Activated T-cell treated with anti-CD3 and anti-CD28 coated beads, Interleukin-2, amount 50 U/mL, for 72 hours (primary cell): Measurements from ENCODE around the gene TTC8. TPM values are rescaled to one million over a fixed set of nuclear protein-coding genes. Genes with fewer than 3 reads are reported as not detected.
A peak's percentile ranks its signal among the peaks of the same experiment; 100 is the strongest.
"Not testable (repeated sequence)": the region's sequence is repeated elsewhere in the genome, so short reads cannot be mapped to it uniquely, and the experiment has no call there.

ENCODE experiments used
- ATAC-seq, 2 donors: fragments of 150-1000 bp; cut with Tn5 transposase; replicated peaks in 1 of 2; 2 replicates each; pipeline ENCODE4 v1.10.0; 2021; ENCODE audit warnings: moderate library complexity in 2 of 2, mild to moderate bottlenecking in 1 of 2
- DNase-seq, 2 donors: peaks; one replicate each; pipeline ENCODE4 v3.0.0; 2021 to 2022; ENCODE audit warnings: mixed read lengths in 1 of 2
- H3K27ac Mint-ChIP-seq: one replicate; pipeline ENCODE4 v1.8.0; 2022; ENCODE audit warnings: mild to moderate bottlenecking, moderate library complexity, mixed read lengths
- H3K27me3 Mint-ChIP-seq: one replicate; pipeline ENCODE4 v1.8.0; 2022; ENCODE audit warnings: low read depth, mixed read lengths
- H3K36me3 Mint-ChIP-seq, 2 donors: one replicate each; pipeline ENCODE4 v1.8.0; 2022; ENCODE audit warnings: mixed read lengths in 2 of 2, mild to moderate bottlenecking in 1 of 2; ENCODE audit not compliant: insufficient read depth in 2 of 2
- H3K4me1 Mint-ChIP-seq: one replicate; pipeline ENCODE4 v1.8.0; 2022; ENCODE audit warnings: low read depth, mixed read lengths
- H3K4me3 Mint-ChIP-seq, 2 donors: one replicate each; pipeline ENCODE4 v1.8.0; 2022; ENCODE audit warnings: mild to moderate bottlenecking in 2 of 2, mixed read lengths in 2 of 2, moderate library complexity in 2 of 2
- H3K9me3 Mint-ChIP-seq, 2 donors: one replicate each; pipeline ENCODE4 v1.8.0; 2022; ENCODE audit warnings: mixed read lengths in 2 of 2
- total RNA-seq, 2 donors: library from RNA; stranded (reverse); gene quantifications; one replicate each; pipeline ENCODE4 v1.2.3, GENCODE V29; 2022

The TTC8 gene
- total RNA-seq, 2 donors from 2014 or later = 2.4 to 4.1 TPM

GRCh38 chr14:88856786-88857366, 32.4 kb downstream of the TTC8 start:
- Mint-ChIP-seq H3K27ac (no peak overlapping the region), H3K4me1 (no peaks in the 10 kb centered on the region), H3K9me3 (peaks cover 0 to 3% of the 10 kb centered on the region in 2 donors), H3K36me3 (no peaks in the 10 kb centered on the region), H3K4me3 (no peak overlapping the region), H3K27me3 (no peaks in the 10 kb centered on the region)
- DNase-seq (no peak), ATAC-seq (no peak)

GRCh38 chr14:88857861-88858260, 33.4 kb downstream of the TTC8 start:
- not testable (repeated sequence) for ATAC-seq, H3K36me3 Mint-ChIP-seq, H3K27ac Mint-ChIP-seq, H3K4me1 Mint-ChIP-seq, H3K4me3 Mint-ChIP-seq, H3K9me3 Mint-ChIP-seq, H3K27me3 Mint-ChIP-seq, DNase-seq

GRCh38 chr14:88859118-88859517, 34.7 kb downstream of the TTC8 start:
- not testable (repeated sequence) for ATAC-seq, H3K9me3 Mint-ChIP-seq, H3K4me1 Mint-ChIP-seq, H3K36me3 Mint-ChIP-seq, H3K27me3 Mint-ChIP-seq, DNase-seq, H3K4me3 Mint-ChIP-seq, H3K27ac Mint-ChIP-seq

GRCh38 chr14:88863167-88863566, 38.7 kb downstream of the TTC8 start:
- Mint-ChIP-seq H3K4me1 (no peaks in the 10 kb centered on the region), H3K36me3 (no peaks in the 10 kb centered on the region), H3K9me3 (peaks cover 0 to 3% of the 10 kb centered on the region in 2 donors), H3K27me3 (no peaks in the 10 kb centered on the region), H3K27ac (no peak overlapping the region), H3K4me3 (no peak overlapping the region)
- ATAC-seq = no peak
- DNase-seq = no peak

- H3K4me1 Mint-ChIP-seq = no peaks in the 10 kb centered on the region
- ATAC-seq = no peak
- no peak overlapping the region for H3K4me3 Mint-ChIP-seq
Measured at GRCh38 chr14:88864198-88864597, 39.7 kb downstream of the TTC8 start.

GRCh38 chr14:88866305-88866704, 41.9 kb downstream of the TTC8 start:
- Mint-ChIP-seq H3K27ac (no peak overlapping the region), H3K4me1 (no peaks in the 10 kb centered on the region), H3K36me3 (no peaks in the 10 kb centered on the region), H3K4me3 (no peak overlapping the region), H3K9me3 (no peaks in the 10 kb centered on the region), H3K27me3 (no peaks in the 10 kb centered on the region)
- ATAC-seq (no peak), DNase-seq (no peak)

More at GRCh38 chr14:88864198-88864597, 39.7 kb downstream of the TTC8 start:
- no peaks in the 10 kb centered on the region for H3K36me3 Mint-ChIP-seq
- DNase-seq = no peak
- H3K9me3 Mint-ChIP-seq = peaks cover 0 to 1% of the 10 kb centered on the region in 2 donors
- no peak overlapping the region for H3K27ac Mint-ChIP-seq
- no peaks in the 10 kb centered on the region for H3K27me3 Mint-ChIP-seq

GRCh38 chr14:88868558-88869159, 44.2 kb downstream of the TTC8 start:
- H3K36me3 Mint-ChIP-seq = peaks cover 0 to 2% of the 10 kb centered on the region in 2 donors
- ATAC-seq = peak in 1 of 2 donors; percentile 48
- no peaks in the 10 kb centered on the region for H3K4me1 Mint-ChIP-seq

GRCh38 chr14:88870777-88871176, 46.3 kb downstream of the TTC8 start:
- Mint-ChIP-seq H3K27me3 (no peaks in the 10 kb centered on the region), H3K4me3 (no peak overlapping the region), H3K9me3 (no peaks in the 10 kb centered on the region), H3K36me3 (peaks cover 0 to 2% of the 10 kb centered on the region in 2 donors), H3K27ac (no peak overlapping the region), H3K4me1 (no peaks in the 10 kb centered on the region)
- DNase-seq (no peak), ATAC-seq (no peak)

More at GRCh38 chr14:88868558-88869159, 44.2 kb downstream of the TTC8 start:
- Mint-ChIP-seq H3K9me3 (no peaks in the 10 kb centered on the region), H3K27me3 (no peaks in the 10 kb centered on the region), H3K4me3 (no peak overlapping the region), H3K27ac (no peak overlapping the region)
- DNase-seq = no peak

GRCh38 chr14:88871429-88871828, 47.0 kb downstream of the TTC8 start:
- Mint-ChIP-seq H3K9me3 (no peaks in the 10 kb centered on the region), H3K27me3 (no peaks in the 10 kb centered on the region), H3K27ac (no peak overlapping the region), H3K4me3 (no peak overlapping the region), H3K4me1 (no peaks in the 10 kb centered on the region), H3K36me3 (peaks cover 0 to 2% of the 10 kb centered on the region in 2 donors)
- DNase-seq (no peak), ATAC-seq (no peak)

- DNase-seq = no peak
- H3K36me3 Mint-ChIP-seq = peaks cover 0 to 2% of the 10 kb centered on the region in 2 donors
Measured at GRCh38 chr14:88872976-88873375, 48.5 kb downstream of the TTC8 start.

GRCh38 chr14:88877192-88877591, 52.7 kb downstream of the TTC8 start:
- Mint-ChIP-seq H3K4me3 (no peak overlapping the region), H3K4me1 (no peaks in the 10 kb centered on the region), H3K27me3 (no peaks in the 10 kb centered on the region), H3K27ac (no peak overlapping the region), H3K9me3 (peaks cover 6 to 7% of the 10 kb centered on the region in 2 donors), H3K36me3 (peaks cover 1 to 6% of the 10 kb centered on the region in 2 donors)
- ATAC-seq (no peak), DNase-seq (no peak)

More at GRCh38 chr14:88872976-88873375, 48.5 kb downstream of the TTC8 start:
- Mint-ChIP-seq H3K27me3 (no peaks in the 10 kb centered on the region), H3K9me3 (no peaks in the 10 kb centered on the region), H3K4me1 (no peaks in the 10 kb centered on the region), H3K27ac (no peak overlapping the region), H3K4me3 (no peak overlapping the region)
- no peak for ATAC-seq

- H3K36me3 Mint-ChIP-seq = peaks cover 3 to 7% of the 10 kb centered on the region in 2 donors
- H3K27me3 Mint-ChIP-seq = no peaks in the 10 kb centered on the region
- ATAC-seq (no peak), DNase-seq (no peak)
- no peaks in the 10 kb centered on the region for H3K4me1 Mint-ChIP-seq
- peaks cover 9 to 15% of the 10 kb centered on the region in 2 donors for H3K9me3 Mint-ChIP-seq
- no peak overlapping the region for H3K4me3 Mint-ChIP-seq
- no peak overlapping the region for H3K27ac Mint-ChIP-seq
Measured at GRCh38 chr14:88879022-88879421, 54.6 kb downstream of the TTC8 start.

GRCh38 chr14:88882236-88882635, 57.8 kb downstream of the TTC8 start:
- Mint-ChIP-seq H3K27ac (no peak overlapping the region), H3K4me3 (no peak overlapping the region), H3K36me3 (peaks cover 3 to 7% of the 10 kb centered on the region in 2 donors), H3K4me1 (no peaks in the 10 kb centered on the region), H3K9me3 (peaks cover 9 to 15% of the 10 kb centered on the region in 2 donors), H3K27me3 (peaks cover 7% of the 10 kb centered on the region)
- ATAC-seq (no peak), DNase-seq (no peak)

GRCh38 chr14:88895116-88895515, 70.7 kb downstream of the TTC8 start:
- Mint-ChIP-seq H3K27me3 (peaks cover 19% of the 10 kb centered on the region), H3K9me3 (no peaks in the 10 kb centered on the region), H3K4me3 (no peak overlapping the region), H3K36me3 (no peaks in the 10 kb centered on the region), H3K4me1 (no peaks in the 10 kb centered on the region), H3K27ac (no peak overlapping the region)
- no peak for ATAC-seq
- no peak for DNase-seq
